Esophagus mucosa (tissue), 1 donor: ENCODE results near the gene ASCL1. TPM values are rescaled to one million over a fixed set of nuclear protein-coding genes. Genes with fewer than 3 reads are reported as not detected.

Source experiments
- ATAC-seq: fragments of 200-7000 bp; cut with Tn5 transposase; one replicate; pipeline ENCODE4 v1.9.1; 2020
- total RNA-seq: library from RNA; stranded (reverse); gene quantifications from one replicate; pipeline ENCODE4 v1.2.4, GENCODE V29; 2023
- donor health status: DM: yes; HTN: yes; CAD: no.

The ASCL1 gene
- not detected for total RNA-seq

GRCh38 chr12:102957339-102958050 is at the start of gene ASCL1:
TSS of gene ASCL1 (plus strand) at chr12:102957674. CDS start at chr12:102958245, 571 bp downstream.
- ATAC-seq = no peak

- ATAC-seq = no peak
Measured at GRCh38 chr12:102907918-102908317, 49.6 kb upstream of the ASCL1 start.

GRCh38 chr12:102910137-102910536 is 47.3 kb upstream of the ASCL1 start:
- no peak for ATAC-seq

GRCh38 chr12:102910792-102911191 is 46.7 kb upstream of the ASCL1 start:
- no peak for ATAC-seq

- no peak for ATAC-seq
Measured at GRCh38 chr12:102911320-102911719, 46.2 kb upstream of the ASCL1 start.

GRCh38 chr12:102912258-102912657 is 45.2 kb upstream of the ASCL1 start:
- ATAC-seq = no peak

- no peak for ATAC-seq
Measured at GRCh38 chr12:102913453-102914226, 43.8 kb upstream of the ASCL1 start.

GRCh38 chr12:102916252-102917025 is 41.0 kb upstream of the ASCL1 start:
- ATAC-seq = no peak

- no peak for ATAC-seq
Measured at GRCh38 chr12:102917026-102917787, 40.3 kb upstream of the ASCL1 start, which contains the start of gene PAH. TSS of gene PAH (minus strand) at chr12:102917244. CDS start at chr12:102917130, 114 bp downstream.

GRCh38 chr12:102918840-102919239 is 38.6 kb upstream of the ASCL1 start:
- no peak for ATAC-seq

- ATAC-seq = no peak
Measured at GRCh38 chr12:102920271-102920670, 37.2 kb upstream of the ASCL1 start.

GRCh38 chr12:102921240-102921639 is 36.2 kb upstream of the ASCL1 start:
- ATAC-seq = no peak

GRCh38 chr12:102927220-102927619 is 30.3 kb upstream of the ASCL1 start:
- ATAC-seq = no peak

GRCh38 chr12:102933168-102933567 is 24.3 kb upstream of the ASCL1 start:
- ATAC-seq = no peak

- ATAC-seq = no peak
Measured at GRCh38 chr12:102939059-102939458, 18.4 kb upstream of the ASCL1 start.

GRCh38 chr12:102939670-102940222 is 17.7 kb upstream of the ASCL1 start:
- no peak for ATAC-seq

- ATAC-seq = no peak
Measured at GRCh38 chr12:102946042-102946441, 11.4 kb upstream of the ASCL1 start.

- no peak for ATAC-seq
Measured at GRCh38 chr12:102948941-102949352, 8.5 kb upstream of the ASCL1 start.

GRCh38 chr12:102950107-102950949 is 7.1 kb upstream of the ASCL1 start:
- ATAC-seq = no peak

- ATAC-seq = no peak
Measured at GRCh38 chr12:102950950-102951619, 6.4 kb upstream of the ASCL1 start.
